Measurements from ENCODE around the gene MEI1.
A peak's percentile ranks its signal among the peaks of the same experiment; 100 is the strongest.

MEI1 gene

GRCh38 chr22:41739576-41739975 is 40.3 kb downstream of the MEI1 start:
- no peaks in the 10 kb centered on the region for H3K9me3 ChIP-seq (ENCODE audit: insufficient read depth, low read depth, low read length)
- WGBS (ENCODE audit: extremely low coverage, insufficient coverage, insufficient read length): no CpG with 5 or more reads among the region's 3 CpGs
- H3K14ac ChIP-seq (ENCODE audit: low read length): no peak overlapping the region

GRCh38 chr22:41742918-41743317 is 43.6 kb downstream of the MEI1 start:
- Histone ChIP-seq H3K14ac (ENCODE audit: low read length) (no peak overlapping the region), H2BK12ac (ENCODE audit: low read length) (no peak overlapping the region), H3K9ac (ENCODE audit: low read length) (no peak overlapping the region), H3K27ac (ENCODE audit: low read depth, low read length) (no peak overlapping the region), H3K4ac (ENCODE audit: low read depth, low read length) (no peak overlapping the region), H2BK120ac (ENCODE audit: insufficient read depth, low read length, poor library complexity) (no peak overlapping the region), H3K4me3 (ENCODE audit: low read depth, low read length) (no peak overlapping the region), H3K4me1 (ENCODE audit: control insufficient read depth in 1 of 2, insufficient read depth in 2 of 2, low read length in 2 of 2) (no peaks in the 10 kb centered on the region), H2AFZ (ENCODE audit: insufficient read depth, low read length, poor library complexity) (no peak overlapping the region), H3K27me3 (ENCODE audit: insufficient read depth, low read length) (no peaks in the 10 kb centered on the region), H3K9me3 (ENCODE audit: insufficient read depth, low read depth, low read length) (no peaks in the 10 kb centered on the region), H3K23ac (ENCODE audit: low read length) (no peak overlapping the region), H2AK5ac (ENCODE audit: low read length) (no peak overlapping the region), H4K8ac (ENCODE audit: low read depth, low read length) (no peak overlapping the region), H2BK5ac (ENCODE audit: low read depth, low read length, poor library complexity) (no peak overlapping the region), H3K18ac (ENCODE audit: low read length) (no peak overlapping the region), H3K79me1 (ENCODE audit: low read length) (no peaks in the 10 kb centered on the region), H4K12ac (ENCODE audit: low read depth, low read length) (no peak overlapping the region), H3K79me2 (ENCODE audit: control insufficient read depth, insufficient read depth, low read length, poor library complexity) (no peaks in the 10 kb centered on the region), H4K91ac (ENCODE audit: low read depth, low read length) (no peak overlapping the region), H3K36me3 (ENCODE audit: control insufficient read depth in 1 of 2, insufficient read depth in 2 of 2, low read length in 2 of 2) (no peaks in the 10 kb centered on the region), H3K4me2 (ENCODE audit: low read length) (no peak overlapping the region)
- WGBS (ENCODE audit: extremely low coverage, insufficient coverage, insufficient read length): no CpG with 5 or more reads among the region's 6 CpGs
- no peak for DNase-seq

More at GRCh38 chr22:41739576-41739975, 40.3 kb downstream of the MEI1 start:
- Histone ChIP-seq H2AK5ac (ENCODE audit: low read length) (no peak overlapping the region), H3K4me3 (ENCODE audit: low read depth, low read length) (no peak overlapping the region), H4K8ac (ENCODE audit: low read depth, low read length) (no peak overlapping the region), H3K27ac (ENCODE audit: low read depth, low read length) (no peak overlapping the region), H3K23ac (ENCODE audit: low read length) (no peak overlapping the region), H3K9ac (ENCODE audit: low read length) (no peak overlapping the region), H4K12ac (ENCODE audit: low read depth, low read length) (no peak overlapping the region), H3K4me1 (ENCODE audit: control insufficient read depth in 1 of 2, insufficient read depth in 2 of 2, low read length in 2 of 2) (no peaks in the 10 kb centered on the region), H3K18ac (ENCODE audit: low read length) (no peak overlapping the region), H3K79me1 (ENCODE audit: low read length) (no peaks in the 10 kb centered on the region), H2BK5ac (ENCODE audit: low read depth, low read length, poor library complexity) (no peak overlapping the region), H3K36me3 (ENCODE audit: control insufficient read depth in 1 of 2, insufficient read depth in 2 of 2, low read length in 2 of 2) (no peaks in the 10 kb centered on the region), H4K91ac (ENCODE audit: low read depth, low read length) (no peak overlapping the region), H3K4me2 (ENCODE audit: low read length) (no peak overlapping the region), H2BK12ac (ENCODE audit: low read length) (no peak overlapping the region), H3K79me2 (ENCODE audit: control insufficient read depth, insufficient read depth, low read length, poor library complexity) (no peaks in the 10 kb centered on the region), H2BK120ac (ENCODE audit: insufficient read depth, low read length, poor library complexity) (no peak overlapping the region), H3K27me3 (ENCODE audit: insufficient read depth, low read length) (no peaks in the 10 kb centered on the region), H3K4ac (ENCODE audit: low read depth, low read length) (no peak overlapping the region), H2AFZ (ENCODE audit: insufficient read depth, low read length, poor library complexity) (no peak overlapping the region)
- no peak for DNase-seq

- Histone ChIP-seq H3K79me2 (ENCODE audit: control insufficient read depth, insufficient read depth, low read length, poor library complexity) (no peaks in the 10 kb centered on the region), H3K4ac (ENCODE audit: low read depth, low read length) (no peak overlapping the region), H3K18ac (ENCODE audit: low read length) (no peak overlapping the region), H3K27me3 (ENCODE audit: insufficient read depth, low read length) (no peaks in the 10 kb centered on the region), H3K9me3 (ENCODE audit: insufficient read depth, low read depth, low read length) (no peaks in the 10 kb centered on the region), H3K9ac (ENCODE audit: low read length) (no peak overlapping the region), H2AFZ (ENCODE audit: insufficient read depth, low read length, poor library complexity) (no peak overlapping the region), H3K23ac (ENCODE audit: low read length) (no peak overlapping the region), H3K4me1 (ENCODE audit: control insufficient read depth in 1 of 2, insufficient read depth in 2 of 2, low read length in 2 of 2) (no peaks in the 10 kb centered on the region), H3K14ac (ENCODE audit: low read length) (no peak overlapping the region), H2BK120ac (ENCODE audit: insufficient read depth, low read length, poor library complexity) (no peak overlapping the region), H4K12ac (ENCODE audit: low read depth, low read length) (no peak overlapping the region), H4K8ac (ENCODE audit: low read depth, low read length) (no peak overlapping the region), H3K79me1 (ENCODE audit: low read length) (no peaks in the 10 kb centered on the region), H3K27ac (ENCODE audit: low read depth, low read length) (no peak overlapping the region), H2BK5ac (ENCODE audit: low read depth, low read length, poor library complexity) (no peak overlapping the region), H3K36me3 (ENCODE audit: control insufficient read depth in 1 of 2, insufficient read depth in 2 of 2, low read length in 2 of 2) (no peaks in the 10 kb centered on the region), H4K91ac (ENCODE audit: low read depth, low read length) (no peak overlapping the region), H3K4me2 (ENCODE audit: low read length) (no peak overlapping the region), H2BK12ac (ENCODE audit: low read length) (no peak overlapping the region), H3K4me3 (ENCODE audit: low read depth, low read length) (no peak overlapping the region), H2AK5ac (ENCODE audit: low read length) (no peak overlapping the region)
- WGBS (ENCODE audit: extremely low coverage, insufficient coverage, insufficient read length): no CpG with 5 or more reads among the region's 3 CpGs
- DNase-seq: no peak
Measured at GRCh38 chr22:41745968-41746367, 46.7 kb downstream of the MEI1 start.

GRCh38 chr22:41746567-41747400 is 47.5 kb downstream of the MEI1 start:
- H3K4me3 ChIP-seq (ENCODE audit: low read depth, low read length): no peak overlapping the region
- H3K79me2 ChIP-seq (ENCODE audit: control insufficient read depth, insufficient read depth, low read length, poor library complexity): no peaks in the 10 kb centered on the region
- H3K14ac ChIP-seq (ENCODE audit: low read length): no peak overlapping the region
- no peak overlapping the region for H2AK5ac ChIP-seq (ENCODE audit: low read length)
- H3K4me1 ChIP-seq (ENCODE audit: control insufficient read depth in 1 of 2, insufficient read depth in 2 of 2, low read length in 2 of 2): no peaks in the 10 kb centered on the region
- no peak overlapping the region for H3K27ac ChIP-seq (ENCODE audit: low read depth, low read length)
- H3K9ac ChIP-seq (ENCODE audit: low read length): no peak overlapping the region
- no peak overlapping the region for H3K4ac ChIP-seq (ENCODE audit: low read depth, low read length)
- H4K12ac ChIP-seq (ENCODE audit: low read depth, low read length): no peak overlapping the region
- no peak overlapping the region for H2BK120ac ChIP-seq (ENCODE audit: insufficient read depth, low read length, poor library complexity)
- H3K18ac ChIP-seq (ENCODE audit: low read length): no peak overlapping the region
- peak; percentile 86 to 94 for DNase-seq
- no peaks in the 10 kb centered on the region for H3K27me3 ChIP-seq (ENCODE audit: insufficient read depth, low read length)
- H2BK12ac ChIP-seq (ENCODE audit: low read length): no peak overlapping the region
- H2AFZ ChIP-seq (ENCODE audit: insufficient read depth, low read length, poor library complexity): no peak overlapping the region
- H3K4me2 ChIP-seq (ENCODE audit: low read length): no peak overlapping the region
- H3K23ac ChIP-seq (ENCODE audit: low read length): no peak overlapping the region
- H4K8ac ChIP-seq (ENCODE audit: low read depth, low read length): no peak overlapping the region
- H4K91ac ChIP-seq (ENCODE audit: low read depth, low read length): no peak overlapping the region
- no peak overlapping the region for H2BK5ac ChIP-seq (ENCODE audit: low read depth, low read length, poor library complexity)
- H3K79me1 ChIP-seq (ENCODE audit: low read length): no peaks in the 10 kb centered on the region
- no CpG with 5 or more reads among the region's 3 CpGs for whole genome bisulfite sequencing (ENCODE audit: extremely low coverage, insufficient coverage, insufficient read length)
- no peaks in the 10 kb centered on the region for H3K36me3 ChIP-seq (ENCODE audit: control insufficient read depth in 1 of 2, insufficient read depth in 2 of 2, low read length in 2 of 2)
- no peaks in the 10 kb centered on the region for H3K9me3 ChIP-seq (ENCODE audit: insufficient read depth, low read depth, low read length)
